NOMO-1 (cell line): ENCODE data around the gene DSCAML1.

ENCODE experiments used
- DNase-seq, 2 experiments: peaks; one replicate each; lab custom pipeline; 2025; ENCODE audit not compliant: unreplicated experiment in 2 of 2; lab: John Stamatoyannopoulos, UW

Gene DSCAML1, protein sequence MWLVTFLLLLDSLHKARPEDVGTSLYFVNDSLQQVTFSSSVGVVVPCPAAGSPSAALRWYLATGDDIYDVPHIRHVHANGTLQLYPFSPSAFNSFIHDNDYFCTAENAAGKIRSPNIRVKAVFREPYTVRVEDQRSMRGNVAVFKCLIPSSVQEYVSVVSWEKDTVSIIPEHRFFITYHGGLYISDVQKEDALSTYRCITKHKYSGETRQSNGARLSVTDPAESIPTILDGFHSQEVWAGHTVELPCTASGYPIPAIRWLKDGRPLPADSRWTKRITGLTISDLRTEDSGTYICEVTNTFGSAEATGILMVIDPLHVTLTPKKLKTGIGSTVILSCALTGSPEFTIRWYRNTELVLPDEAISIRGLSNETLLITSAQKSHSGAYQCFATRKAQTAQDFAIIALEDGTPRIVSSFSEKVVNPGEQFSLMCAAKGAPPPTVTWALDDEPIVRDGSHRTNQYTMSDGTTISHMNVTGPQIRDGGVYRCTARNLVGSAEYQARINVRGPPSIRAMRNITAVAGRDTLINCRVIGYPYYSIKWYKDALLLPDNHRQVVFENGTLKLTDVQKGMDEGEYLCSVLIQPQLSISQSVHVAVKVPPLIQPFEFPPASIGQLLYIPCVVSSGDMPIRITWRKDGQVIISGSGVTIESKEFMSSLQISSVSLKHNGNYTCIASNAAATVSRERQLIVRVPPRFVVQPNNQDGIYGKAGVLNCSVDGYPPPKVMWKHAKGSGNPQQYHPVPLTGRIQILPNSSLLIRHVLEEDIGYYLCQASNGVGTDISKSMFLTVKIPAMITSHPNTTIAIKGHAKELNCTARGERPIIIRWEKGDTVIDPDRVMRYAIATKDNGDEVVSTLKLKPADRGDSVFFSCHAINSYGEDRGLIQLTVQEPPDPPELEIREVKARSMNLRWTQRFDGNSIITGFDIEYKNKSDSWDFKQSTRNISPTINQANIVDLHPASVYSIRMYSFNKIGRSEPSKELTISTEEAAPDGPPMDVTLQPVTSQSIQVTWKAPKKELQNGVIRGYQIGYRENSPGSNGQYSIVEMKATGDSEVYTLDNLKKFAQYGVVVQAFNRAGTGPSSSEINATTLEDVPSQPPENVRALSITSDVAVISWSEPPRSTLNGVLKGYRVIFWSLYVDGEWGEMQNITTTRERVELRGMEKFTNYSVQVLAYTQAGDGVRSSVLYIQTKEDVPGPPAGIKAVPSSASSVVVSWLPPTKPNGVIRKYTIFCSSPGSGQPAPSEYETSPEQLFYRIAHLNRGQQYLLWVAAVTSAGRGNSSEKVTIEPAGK (N-terminal part only)

GRCh38 chr11:117796872-117797529 is at the start of gene DSCAML1:
Gene DSCAML1 (minus strand): TSS chr11:117797216. CDS start chr11:117797079, 137 bp downstream.
- DNase-seq = no peak

DNA sequence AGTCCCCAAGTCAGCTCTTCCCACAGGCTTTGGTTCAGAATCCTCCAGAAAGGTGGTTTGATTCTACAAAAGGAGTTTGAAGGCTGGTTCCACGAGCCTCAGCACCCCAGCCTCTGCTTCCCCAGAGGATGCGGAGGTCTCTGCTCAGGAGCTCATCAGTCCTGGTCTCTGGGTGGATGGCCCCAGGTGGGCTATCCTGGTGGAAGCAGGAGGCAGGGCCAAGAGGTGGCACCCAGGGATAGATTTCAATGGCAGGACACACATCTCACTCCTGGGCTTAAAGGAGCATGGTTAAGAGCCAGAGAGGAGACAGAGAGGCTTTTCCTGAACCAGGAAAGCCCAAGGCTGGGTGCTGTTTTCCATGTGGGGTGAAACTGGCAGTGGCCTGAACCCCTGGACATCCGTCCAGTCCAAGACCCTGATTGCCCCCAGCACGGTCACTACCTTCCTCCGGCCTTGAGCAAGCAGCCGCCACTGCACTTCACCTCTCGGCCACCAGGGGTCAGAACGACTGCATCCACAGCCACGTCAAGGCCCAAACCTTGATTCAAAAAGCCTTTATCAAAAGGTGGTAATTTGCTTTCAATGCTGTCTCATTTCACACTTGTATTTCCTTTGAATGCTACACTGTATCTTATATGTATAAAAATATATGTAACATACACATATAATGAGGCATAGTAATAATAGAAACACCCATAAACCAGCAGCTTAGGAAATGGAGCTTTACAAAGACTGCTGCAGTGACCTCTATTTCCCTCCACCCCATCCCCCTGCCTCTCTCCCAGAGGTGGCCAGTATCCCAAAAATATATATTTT is 46.9 kb upstream of the DSCAML1 start:
- DNase-seq = peak; percentile 30 to 37

GRCh38 chr11:117842131-117842941 is 45.3 kb upstream of the DSCAML1 start:
- DNase-seq = peak; percentile 56 to 81

DNA sequence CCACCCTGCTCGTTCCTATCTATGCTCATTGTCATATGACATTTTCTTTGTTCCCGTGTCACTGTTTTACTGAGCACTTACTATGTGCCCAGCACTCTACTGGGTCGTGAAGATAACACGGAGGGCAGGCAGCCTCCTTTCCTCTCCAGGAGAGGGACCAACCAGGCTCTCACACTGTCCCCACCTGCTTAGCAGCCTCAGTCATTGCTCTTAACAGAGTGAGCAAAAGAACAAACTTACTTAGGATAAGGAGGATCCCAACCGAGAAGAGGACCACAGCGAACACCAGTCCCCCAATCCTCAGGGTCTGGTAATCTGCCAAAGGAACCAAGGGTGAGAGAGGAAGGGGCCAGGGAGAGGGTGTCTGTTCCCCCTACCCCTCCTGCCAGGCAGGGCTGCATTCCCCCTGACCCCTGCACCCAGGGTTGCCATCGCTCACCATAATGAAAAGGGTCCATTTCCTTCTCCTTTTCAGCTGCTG is 44.6 kb upstream of the DSCAML1 start:
- no peak for DNase-seq

- DNase-seq = no peak
These were observed 44.0 kb upstream of the DSCAML1 start for GRCh38 chr11:117840881-117841550.

DNA sequence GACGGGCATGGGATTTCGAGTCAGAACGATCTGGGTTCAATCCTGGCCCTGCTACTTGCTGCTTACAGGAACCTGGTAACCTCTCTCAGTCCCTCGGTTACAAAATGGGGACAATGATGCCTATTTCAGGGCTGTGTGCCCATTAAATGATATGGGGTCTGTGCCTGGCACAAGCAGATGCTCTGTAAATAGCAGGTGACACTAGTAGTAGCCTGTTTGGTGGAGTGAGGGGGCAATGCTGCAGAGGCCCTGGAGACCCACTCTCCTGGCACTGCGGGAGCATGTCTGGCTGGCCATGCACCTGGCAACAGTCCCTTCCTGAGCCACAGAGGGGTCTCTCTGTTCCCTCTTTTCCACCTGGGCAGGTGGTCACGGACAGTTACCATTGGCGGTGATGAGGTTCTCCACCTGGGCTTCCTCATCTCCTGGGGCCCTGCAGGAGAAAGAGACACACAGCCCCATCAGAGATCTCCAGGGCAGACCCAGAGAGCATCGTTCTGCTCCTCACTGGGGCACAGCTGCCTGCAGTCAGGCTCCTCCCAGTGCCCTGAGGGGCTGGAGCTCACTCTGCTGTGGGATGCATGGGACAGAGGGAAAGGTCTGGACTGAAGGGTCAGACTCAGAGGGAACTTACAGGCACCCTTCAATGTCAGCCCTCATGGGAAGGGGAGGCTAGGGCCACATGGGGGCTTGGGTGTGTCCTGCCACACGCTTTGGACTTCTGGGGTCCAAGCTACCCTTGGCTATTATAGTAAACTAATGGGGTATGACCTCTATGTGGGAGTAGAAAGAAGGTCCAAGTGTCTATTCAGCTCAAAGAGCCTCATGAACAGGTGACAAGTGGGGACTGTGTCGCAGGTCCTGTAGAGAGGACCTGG is 43.2 kb upstream of the DSCAML1 start:
- DNase-seq = no peak

GRCh38 chr11:117839380-117839881 is 42.4 kb upstream of the DSCAML1 start:
- DNase-seq = peak in 1 of 2 experiments; percentile 46

- no peak for DNase-seq
These were observed 41.9 kb upstream of the DSCAML1 start for GRCh38 chr11:117838901-117839300.

DNA sequence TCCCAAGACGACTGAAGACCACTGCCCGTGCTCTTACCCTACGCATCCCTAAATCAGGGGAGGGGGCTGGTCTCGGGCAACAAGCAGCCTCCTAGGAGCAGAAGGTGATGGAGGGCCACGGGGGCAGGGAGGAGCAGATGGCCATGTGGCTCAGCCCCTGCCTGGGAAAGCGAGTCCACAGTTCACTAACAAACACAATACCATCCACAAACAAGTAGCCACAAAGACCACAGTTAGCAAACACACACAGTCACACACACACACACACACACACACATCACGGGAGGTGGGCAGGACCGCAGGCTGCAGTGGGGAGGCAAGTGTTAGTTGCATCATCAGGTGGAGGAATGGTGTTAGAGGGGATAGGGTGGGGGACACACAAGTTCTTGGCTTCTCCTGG is 40.8 kb upstream of the DSCAML1 start:
- DNase-seq = no peak

- DNase-seq = no peak
These were observed 40.2 kb upstream of the DSCAML1 start for GRCh38 chr11:117837070-117837776.

GRCh38 chr11:117836077-117836960 is 39.3 kb upstream of the DSCAML1 start:
- DNase-seq = peak in 1 of 2 experiments; percentile 63

- no peak for DNase-seq
These were observed 38.6 kb upstream of the DSCAML1 start for GRCh38 chr11:117835576-117835975.

- no peak for DNase-seq
These were observed 37.9 kb upstream of the DSCAML1 start for GRCh38 chr11:117834838-117835443.

DNA sequence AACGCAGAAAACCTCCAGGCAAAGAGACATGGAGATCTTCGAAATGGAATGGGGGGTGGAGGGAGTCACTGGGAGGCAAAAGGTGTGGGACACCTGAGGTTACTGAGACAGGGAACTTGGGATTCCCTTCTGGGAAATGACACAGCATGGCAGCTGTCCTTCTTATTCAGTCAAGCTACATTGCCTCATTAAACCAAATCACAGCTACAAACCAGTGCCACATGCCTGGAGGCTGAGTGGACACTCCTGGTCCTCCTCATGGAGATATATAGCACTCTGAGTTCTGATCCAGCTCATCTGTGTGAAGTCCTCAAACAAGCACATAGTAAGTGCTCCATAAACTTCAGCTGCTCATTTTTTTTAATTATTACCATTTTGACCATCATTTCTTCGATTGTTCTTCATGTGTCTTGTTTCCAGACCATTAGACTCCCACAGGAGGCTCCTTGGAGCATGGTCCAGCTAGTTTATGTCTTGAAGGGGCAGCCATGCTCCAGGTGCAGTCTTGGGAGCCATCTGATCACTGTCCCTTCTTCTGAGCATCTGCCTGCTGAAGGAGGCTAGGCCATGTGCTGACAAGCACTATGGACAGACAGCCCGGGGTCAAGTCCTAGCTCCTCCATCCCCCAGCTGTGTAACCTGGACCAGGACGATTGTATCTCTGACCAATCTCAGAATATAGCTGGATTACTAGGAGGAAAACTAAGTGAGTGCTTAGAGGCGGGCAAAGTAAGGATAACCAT is 37.2 kb upstream of the DSCAML1 start:
- DNase-seq = no peak
